ENCODE data around the gene ESRRG.

Gene ESRRG

DNA sequence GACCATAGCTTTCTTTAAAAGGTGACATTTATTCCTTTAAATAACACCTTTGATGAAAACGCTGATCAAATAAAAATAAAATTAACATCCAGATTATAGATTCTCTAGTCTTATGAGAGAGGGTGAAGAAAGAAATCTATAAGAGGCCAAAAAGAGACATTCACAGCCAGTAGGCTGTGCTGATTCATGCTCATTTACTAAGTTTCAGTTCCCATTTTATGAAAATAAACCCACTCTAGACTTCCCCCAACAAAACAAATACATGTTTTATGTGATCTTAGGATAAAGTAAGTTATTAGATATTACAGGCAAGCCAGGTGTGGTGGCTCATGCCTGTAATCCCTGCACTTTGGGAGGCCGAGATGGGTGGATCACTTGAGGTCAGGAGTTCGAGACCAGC, 21.1 kb downstream of the ESRRG start:
- no peak for DNase-seq

DNA sequence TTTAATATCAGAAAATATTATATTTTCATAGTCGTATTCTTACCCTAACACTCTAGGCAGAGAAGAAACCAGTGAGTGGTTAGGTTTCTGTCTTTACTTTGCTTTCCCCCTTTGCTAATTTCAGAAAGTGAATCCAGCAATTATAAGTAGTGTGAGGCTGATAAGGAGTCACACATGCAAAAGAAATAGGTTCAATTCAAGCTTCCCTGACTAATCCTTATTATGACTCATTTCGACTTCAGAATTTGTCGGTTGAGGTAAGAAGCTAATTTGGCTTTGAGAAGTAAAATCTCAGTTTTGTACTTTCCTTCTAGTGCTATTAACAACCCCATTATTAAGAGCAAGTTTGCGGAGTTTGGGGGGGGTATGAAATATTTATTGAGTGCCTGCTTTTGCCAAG, 22.4 kb downstream of the ESRRG start:
- no peak for DNase-seq

DNA sequence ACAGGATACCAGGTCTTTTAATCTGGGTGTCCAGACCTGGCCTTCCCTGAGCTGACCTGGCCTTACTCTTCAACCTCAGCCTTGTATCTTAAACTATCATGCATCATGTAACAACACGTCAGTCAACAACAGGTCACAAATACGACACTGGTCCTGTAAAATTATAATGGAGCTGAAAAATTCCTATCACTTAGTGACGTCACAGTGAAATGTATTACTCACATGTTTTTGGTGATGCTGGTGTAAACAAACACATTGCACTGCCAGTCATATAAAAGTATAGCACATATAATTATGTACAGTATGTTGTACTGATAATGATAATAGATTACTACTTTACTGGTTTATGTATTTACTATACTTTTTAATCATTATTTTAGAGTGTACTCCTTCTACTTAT, 31.5 kb downstream of the ESRRG start:
- no peak for DNase-seq

DNA sequence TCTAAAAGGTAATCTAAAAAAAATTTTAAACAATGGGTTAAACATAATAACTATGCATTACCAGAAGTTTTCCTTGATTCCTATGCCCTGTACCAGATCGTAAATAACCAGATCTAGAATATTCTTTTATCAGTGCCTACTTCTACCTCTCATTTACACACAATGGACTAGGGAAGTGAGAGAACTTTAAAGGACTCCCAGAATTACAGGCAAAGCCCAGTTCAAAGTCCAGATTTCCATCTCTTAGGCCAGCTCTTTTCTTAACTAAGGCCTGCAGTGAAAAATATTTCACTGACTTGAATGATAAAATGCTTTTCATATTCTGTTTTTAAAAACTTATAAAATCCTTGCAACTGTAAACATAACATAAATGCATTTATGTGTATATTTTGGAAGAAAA, 32.6 kb downstream of the ESRRG start:
- DNase-seq = no peak

DNA sequence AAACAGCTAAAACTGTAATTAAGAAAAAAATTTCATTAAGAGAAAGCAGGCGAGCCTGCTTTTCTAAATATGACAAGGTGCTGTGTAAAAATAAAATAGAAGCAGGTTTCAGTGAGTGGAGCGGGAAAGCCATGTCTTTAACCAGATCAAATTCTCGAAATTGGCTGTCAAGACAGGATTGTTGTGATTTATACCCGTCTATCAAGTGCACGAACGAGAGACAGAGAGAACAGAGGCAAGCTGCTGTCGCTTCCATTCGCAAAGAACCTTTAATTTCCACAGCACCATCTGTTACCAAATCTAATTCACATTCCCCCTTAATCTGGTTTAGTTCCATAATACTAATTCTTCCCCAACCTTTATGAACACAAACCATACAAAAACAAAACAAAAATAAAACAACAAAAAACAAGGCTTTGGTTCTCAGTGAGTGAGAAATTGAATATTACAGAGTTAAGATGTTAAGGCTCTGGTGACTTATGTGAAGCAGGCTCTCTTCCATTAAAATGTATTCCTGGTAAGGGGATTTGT, 35.0 kb downstream of the ESRRG start:
- DNase-seq = no peak

DNA sequence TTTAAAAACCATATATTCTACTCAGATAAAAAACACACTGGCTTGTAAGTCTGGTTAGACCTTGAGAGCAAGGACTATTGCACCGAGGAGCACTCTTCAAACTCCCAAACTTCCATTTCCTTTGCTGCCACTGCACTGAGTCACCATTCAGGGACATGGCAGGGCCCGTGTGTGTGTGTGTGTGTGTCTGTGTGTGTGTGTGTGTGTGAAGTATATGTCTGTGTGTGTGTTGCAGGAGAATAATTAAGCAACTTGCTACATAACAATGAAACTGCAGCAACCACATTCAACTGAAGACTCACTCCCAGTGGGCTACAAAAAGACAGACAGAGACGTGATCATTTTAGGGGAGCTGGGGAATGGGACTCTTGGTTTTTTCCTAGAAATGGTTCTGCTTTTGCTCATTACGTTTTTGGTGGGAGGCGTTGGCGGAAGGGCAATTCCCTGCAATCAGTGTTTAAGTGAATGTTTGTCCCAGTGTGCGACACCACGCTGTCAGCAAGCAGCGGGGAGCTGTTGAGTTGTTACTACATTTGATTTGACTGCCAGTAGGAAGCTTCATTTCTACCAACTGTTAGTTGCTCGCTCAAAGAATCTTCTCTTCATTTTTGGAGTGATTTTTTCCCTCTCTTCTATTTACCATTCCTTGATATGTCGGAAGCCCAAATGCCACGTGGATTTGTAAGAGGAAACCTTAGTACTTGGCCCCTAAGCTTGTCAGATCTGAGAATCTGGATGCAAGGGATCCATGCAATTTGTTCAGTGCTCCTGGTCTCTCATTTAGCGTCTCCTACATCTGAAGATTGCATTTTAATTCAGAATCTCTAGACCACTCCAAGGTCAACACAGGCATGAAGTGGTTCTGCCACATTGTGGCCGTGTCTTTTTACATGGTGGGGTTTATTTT, 36.1 kb downstream of the ESRRG start:
- no peak for DNase-seq

DNA sequence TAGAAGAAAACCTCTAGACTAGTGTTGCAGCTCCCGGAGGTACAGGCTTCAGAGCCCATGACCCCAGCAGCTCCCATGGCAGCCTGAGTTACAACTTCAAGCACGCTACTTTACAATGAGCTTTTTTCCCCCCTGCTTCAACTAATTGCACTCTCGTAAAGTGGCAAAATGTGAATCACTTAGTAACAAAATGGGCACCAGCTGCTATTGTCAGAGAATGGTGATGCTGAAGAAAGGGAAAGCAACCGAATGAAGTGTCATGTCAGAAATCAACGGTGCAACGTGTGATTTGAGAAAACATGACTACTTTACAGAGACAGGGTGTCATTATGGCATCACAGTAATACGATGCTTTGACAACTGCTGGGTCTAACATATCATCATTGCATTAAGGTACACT, 40.5 kb downstream of the ESRRG start:
- no peak for DNase-seq

DNA sequence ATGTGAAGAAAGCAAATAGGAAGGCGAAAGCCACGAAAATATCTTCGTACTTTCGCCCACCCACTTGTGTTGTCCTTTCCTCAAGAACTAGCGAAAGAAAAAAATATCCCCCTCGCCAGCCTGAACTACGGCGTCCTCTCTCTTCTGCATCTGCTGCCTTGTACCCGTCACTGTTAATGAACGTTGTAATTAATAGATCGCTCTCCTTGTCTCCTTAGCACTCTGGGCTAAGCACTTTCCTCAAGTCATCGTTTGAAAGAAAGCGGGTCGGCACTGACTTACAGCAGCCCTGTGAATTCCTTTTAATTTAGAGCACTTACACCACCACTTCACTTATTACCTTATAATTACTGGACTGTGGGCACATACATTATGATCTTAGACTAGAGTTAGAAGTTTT, 44.1 kb downstream of the ESRRG start:
- no peak for DNase-seq

DNA sequence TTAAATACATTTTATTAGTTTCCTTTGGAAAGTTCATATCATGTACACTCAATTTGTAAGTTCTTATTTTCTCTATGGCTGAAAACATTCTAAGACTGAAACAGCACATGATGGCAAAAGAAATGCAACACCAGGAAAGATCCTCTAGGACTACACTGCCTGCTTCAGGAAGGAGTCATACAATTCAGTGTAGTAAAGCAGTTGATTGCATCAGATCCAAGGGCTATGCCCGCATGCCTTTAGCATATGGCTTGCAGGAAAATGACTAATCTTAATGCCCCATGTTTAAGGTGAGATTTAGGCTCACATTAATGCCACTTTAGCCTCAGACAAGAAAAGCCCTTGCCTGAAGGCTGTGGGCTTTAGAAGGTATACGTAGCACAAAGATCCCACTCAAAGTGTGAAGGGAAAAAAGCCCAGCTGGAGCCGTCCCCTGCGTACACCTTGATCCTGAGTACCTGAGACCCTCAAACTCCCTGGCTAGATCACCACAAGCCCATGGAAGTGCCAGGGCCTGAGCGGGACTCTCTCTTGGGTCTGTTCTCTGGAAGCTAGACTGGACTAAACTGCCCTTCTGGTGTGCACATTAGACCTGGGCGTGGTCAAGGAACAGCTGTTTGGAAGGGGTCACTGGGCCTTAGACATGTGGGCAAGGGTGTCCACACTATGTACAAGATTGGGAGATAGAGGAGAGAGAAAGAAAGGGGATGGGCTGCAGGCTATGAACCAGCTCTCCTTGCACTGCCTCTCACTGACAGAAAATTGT, 52.9 kb downstream of the ESRRG start:
- DNase-seq = no peak

DNA sequence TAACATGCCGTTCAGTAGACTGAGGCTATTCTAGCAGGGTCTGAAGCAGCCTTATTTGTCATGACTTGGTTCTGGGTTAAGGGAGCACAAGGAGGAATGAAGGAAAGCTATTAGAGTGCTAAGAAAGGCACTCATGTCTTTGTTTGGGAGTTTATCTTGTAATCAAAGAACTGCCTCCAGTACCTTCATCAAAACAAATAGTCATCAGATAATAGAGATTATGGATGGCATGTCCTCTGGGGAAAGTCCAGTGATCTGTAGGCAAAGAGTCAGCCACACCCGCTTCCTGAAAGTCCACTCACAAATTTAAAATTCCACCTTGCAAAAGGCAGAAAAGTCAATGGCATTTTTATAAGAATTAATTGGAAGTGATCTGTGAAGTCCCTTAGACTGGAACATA, 56.8 kb downstream of the ESRRG start:
- DNase-seq = no peak

DNA sequence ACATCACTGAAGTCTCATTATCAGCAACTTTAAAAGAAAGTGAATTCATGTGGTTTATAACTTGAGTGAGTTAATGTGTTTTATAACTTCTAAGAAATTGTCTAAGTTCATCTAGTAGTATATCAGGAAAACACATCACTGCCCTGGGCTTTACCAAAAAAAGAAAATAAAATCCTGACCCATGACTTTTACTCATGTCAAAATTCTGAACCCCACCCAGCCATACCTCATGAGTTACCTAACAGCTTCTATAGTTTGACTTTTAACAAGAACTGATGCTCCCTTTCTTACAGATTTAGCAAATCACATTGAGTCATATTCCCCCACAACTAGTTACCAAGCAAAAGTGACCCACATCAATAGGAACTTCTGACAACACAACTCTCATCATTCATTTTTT, 57.4 kb downstream of the ESRRG start:
- no peak for DNase-seq

DNA sequence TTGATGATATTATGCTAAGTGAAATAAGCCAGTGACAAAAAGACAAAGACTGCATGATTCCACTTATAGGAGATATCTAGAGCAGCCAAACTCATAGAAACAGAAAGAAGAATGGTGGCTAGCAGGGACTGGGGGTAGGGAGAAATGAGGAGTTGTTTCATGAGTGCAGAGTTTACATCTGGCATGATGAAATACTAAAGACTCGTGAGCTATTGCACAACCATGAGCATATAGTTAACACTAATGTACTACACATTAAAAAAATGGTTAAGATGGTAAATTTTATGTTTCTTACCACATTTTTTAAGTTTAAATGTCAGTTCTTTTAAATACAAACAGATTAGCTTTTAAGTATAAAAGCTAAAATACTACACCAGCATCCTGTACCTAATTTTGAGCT, 57.8 kb downstream of the ESRRG start:
- no peak for DNase-seq

DNA sequence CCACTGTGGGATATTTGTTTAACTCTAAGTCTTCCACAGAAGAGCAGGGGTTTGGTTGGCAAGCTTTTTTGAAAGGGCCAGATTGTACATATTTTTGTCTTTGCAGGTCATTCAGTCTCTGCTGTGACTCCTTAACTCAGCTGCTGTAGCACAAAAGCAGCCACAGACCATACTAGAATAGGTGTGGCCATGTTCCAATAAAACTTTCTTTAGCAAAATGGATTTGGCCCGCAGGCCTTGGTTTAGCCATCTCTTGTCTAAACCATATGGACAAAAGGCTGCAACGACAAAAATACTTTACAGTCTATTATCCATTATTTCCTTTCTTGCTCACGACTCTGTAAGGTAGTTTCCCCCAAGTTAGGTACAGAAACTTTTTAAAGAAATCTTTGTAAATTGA, 60.5 kb downstream of the ESRRG start:
- no peak for DNase-seq

DNA sequence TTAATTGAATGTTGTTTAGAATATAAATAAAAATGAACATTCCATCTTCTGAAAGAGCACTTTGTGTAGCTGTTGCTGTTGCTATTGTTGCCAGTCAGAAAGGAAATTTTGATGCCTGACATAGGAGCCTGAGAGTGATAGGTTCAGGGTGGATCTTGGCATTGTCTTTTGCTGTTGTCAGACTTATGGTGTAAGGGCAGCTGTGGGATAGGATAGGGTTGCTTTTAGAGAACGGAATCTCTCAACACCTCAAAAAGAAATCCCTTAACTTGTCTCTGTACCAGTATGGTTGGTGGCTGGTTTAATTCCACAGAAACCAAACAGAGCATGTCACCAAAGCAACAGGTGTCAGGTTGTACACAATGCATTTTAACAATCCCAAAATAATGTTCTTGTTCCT, 62.7 kb downstream of the ESRRG start:
- no peak for DNase-seq

DNA sequence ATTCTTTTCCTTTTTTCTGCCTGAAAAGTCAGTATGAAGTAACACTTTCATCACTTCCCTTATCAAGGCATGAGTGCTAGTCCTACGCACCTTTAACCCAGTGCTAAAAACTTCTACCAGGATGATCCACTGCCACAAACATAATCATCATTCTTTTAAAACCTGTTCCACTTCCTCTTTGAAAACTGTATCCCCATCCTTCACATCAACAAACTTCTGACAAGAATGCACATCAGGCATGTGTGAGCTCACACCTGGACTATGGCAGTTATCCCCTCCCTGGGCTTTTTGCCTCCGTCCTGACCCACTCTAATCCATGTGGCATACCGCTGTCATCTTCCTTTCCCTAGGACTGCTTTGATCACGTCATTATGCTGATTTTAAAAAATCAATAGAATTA, 70.2 kb downstream of the ESRRG start:
- DNase-seq = no peak

DNA sequence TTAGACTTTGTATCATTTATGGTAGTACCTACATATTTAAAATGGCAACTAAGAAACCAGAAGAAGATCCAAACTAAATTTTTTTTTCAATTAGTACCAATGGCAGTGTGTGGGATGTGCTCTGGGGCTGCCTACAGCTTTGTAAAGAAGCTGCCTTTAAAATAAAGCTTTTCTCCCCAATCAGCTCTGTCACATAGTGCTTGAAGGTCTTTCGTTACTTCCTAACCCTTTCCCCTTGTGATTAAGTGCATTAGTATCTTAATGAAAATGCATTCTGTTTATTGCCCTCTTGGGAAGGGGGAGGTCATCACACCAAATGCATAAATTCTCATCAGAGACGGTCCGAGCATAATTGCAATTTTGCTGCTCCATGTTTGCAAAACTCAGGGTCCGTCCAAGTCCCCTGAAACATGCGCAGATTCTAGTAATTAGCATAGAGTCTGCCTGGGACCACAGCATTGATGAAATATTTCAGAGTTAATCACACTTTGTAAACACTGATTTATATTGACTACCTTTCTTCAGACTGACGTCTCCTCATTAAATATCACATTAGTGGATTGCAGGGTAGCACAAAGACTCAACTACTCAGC, 71.3 kb downstream of the ESRRG start:
- DNase-seq = no peak

DNA sequence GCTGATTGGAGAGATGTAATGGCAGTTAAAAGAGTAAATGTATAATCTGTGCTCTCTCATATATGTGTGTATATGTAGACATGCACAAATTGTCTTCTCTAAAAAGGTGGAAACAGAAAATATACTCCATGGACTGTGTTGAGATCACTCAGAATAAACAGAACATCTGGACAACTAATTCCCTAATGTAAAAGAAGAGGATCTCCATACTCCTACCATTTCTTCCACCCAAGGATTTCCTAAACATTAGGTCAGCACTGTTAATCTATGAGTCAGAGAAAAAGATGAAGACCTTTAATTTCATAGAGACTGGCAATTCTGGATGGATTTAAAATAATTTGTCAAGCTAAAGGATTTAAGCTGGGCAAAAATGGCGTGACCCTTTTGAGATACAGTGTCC, 80.1 kb downstream of the ESRRG start:
- no peak for DNase-seq

DNA sequence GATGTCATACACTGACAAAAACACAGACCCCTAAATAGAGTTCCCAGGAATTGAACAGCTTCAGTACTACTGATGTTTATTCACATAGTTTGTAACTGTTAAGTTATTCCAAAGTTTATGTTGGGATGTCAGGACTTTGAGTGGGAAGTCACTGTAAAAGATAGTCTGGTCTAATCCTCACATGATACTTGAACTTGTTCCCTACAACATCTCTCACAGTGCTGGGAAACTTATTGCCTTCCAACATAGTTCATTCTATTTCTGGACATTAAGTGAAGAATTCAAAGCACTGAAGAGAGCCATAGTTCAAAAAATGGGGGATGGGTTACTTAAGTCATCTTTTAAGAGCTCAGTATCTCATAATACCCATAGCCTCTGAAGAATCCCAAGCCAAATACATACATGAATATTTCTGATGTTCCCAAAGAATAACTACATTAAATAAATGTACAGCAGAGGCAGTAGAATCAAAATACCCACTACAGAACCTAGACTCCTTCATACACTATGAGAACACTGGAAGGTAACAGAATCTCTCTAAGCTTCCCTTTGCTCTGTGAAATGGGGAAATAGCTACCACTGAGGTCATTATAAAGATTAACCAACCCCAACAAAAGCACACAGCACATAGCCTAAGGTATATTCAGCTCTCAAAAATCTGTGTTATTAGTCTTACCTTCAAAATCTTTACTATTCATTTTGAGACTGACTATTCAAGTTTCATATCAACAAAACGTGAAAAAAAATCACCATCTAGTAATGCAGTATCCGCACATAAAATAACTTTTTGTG, 81.4 kb downstream of the ESRRG start:
- DNase-seq = no peak

DNA sequence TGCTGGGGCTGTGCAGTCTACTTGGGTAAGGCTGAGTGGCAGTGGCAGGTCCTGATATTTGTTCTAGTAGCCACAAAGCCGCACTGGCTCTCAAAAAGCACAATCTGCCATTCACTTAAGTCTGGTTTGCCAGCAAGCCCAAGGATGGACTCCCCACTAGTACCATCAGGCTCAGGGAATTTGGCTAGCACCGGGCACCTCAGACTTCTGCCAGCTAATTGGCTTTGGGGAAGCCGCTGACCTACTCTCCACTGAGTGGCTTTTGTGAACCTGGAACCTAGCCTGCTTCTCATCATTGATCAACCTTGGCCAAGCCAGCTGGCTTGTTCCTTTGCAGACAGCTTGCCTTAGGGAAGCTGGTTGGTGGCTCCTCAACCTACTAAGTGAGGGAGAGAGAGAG, 83.1 kb downstream of the ESRRG start:
- DNase-seq = no peak

DNA sequence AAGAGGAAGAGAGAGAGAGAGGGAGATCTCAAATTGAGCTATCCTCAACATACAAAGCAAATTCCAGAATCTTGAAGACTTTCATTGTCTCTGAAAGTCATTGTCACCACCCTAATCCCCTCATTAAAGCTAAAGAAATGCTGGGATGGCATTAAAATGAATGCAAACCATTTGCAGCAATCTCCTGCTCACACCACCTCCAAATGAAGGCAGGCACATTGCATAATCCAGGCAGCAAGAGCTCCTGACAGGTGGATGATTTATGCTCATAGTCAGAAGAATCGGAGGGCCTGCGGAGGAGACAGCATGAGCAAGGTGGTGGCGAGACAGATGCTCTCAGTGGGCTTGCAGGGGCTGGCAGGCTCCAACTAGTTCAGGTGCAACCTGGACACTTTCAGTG, 90.2 kb downstream of the ESRRG start:
- DNase-seq = no peak

DNA sequence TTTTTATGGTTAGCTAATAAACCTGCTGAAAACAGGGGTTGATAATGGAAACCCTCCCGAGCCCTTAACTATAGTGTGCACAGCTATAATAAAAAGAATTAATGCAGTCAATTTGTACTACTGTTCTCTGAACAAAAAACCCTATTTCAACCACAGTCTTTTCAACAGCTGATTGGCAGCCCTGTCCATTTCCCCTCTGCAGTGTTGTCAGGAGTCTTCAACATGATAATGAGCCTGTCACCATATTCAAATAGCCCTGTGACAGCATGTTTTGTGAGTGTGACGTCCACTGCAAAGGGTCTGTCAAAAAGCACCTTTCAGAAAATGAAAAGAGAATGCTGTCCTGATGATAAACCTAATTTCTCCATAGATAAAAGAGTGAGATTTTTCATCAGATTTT, 92.7 kb downstream of the ESRRG start:
- no peak for DNase-seq

DNA sequence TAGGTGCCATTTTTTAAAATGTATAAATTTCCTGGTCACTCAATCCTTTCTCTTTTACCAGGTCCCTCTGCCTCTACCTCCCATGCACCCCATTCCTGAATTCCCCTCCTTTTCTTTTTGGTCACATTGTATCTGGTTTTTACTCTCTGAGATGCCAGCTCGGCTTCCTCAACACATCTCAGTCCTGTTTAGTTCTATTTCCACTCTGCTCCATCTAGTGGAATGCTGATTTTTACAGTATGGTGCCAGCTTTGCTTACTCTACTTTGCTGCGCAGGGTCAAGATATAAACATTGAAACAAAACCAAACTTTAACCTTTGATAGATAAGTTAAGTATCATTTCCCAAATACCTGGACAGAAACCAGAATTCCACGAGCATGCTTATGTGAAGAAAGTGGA, 96.0 kb downstream of the ESRRG start:
- DNase-seq = no peak

All from stimulated activated CD4-positive, alpha-beta T cell treated with anti-CD3 and anti-CD28 coated beads, Interleukin-4, amount 100 ng/mL, for 24 hours (primary cell).